OCI-LY7 (cell line): ENCODE results near the gene TLR5.

Experiments used
- CTCF ChIP-seq: fragments of 200-600 bp; sonication (generic); conservative IDR thresholded peaks from 2 replicates; pipeline ENCODE4 v1.5.1; 2014; ENCODE audit warnings: mild to moderate bottlenecking, antibody characterized with exemption, low read length, moderate library complexity, mixed read lengths
- EZH2phosphoT487 ChIP-seq: fragments of 200-600 bp; sonication (generic); IDR thresholded peaks from 2 replicates; pipeline ENCODE4 v1.6.1; 2018; ENCODE audit warnings: low read depth, borderline replicate concordance, mild to moderate bottlenecking, mixed run types, antibody characterized with exemption, low read length, moderate library complexity, mixed read lengths

DNA sequence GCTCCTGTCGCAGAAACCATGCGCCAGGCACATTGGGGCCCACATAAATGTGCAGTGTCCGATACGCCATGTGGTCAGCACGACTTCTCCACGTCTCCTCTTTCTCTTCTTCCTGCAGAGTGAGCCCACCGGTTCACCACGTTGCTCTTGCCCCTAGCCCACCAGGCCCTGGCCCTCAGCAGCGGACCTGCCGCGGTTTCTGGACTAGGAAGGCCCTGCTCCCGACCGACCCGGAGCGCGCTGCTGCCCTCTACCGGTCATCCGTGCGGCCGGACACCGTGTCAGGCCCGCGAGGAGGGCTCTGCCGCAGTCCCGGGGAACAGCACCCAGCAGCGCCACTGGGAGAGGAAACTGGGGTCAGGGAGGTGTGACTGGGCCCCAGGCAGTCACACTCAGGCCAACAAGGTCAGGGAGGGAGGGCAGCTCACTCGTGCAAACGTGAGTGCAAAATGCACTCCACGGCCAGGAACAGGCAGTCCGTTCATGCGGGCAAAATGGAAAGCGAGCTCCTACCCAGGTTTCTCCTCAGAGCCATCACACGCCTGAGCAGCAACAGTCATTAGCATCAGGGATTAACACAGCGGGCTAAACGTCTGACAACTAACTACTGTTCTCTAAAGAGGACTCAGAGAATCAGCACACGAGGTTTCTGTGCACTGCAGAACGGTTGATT is 13.7 kb downstream of the TLR5 start:
- TF ChIP-seq CTCF (peak; percentile 77), EZH2phosphoT487 (no peak)
